Prostate gland (tissue), 2 donors: ENCODE measurements around the gene FAM237A. TPM values are rescaled to one million over a fixed set of nuclear protein-coding genes. Genes with fewer than 3 reads are reported as not detected.

Experiments
- DNase-seq: peaks from one replicate; pipeline ENCODE4 v3.0.0-alpha.2; 2019; ENCODE audit warnings: low spot score
- H3K27ac ChIP-seq, 2 donors: fragments of 200-600 bp; sonication (generic); 2 replicates each; pipeline ENCODE4 v1.5.1; 2017 to 2019
- H3K27me3 ChIP-seq: fragments of 200-600 bp; sonication (generic); replicated peaks from 2 replicates; pipeline ENCODE4 v1.5.1; 2019; ENCODE audit not compliant: insufficient read depth
- H3K36me3 ChIP-seq, 2 donors: fragments of 200-600 bp; sonication (generic); 1 replicate in 1 of 2; 2 replicates in 1 of 2; pipeline versions ENCODE4 v1.5.1 to v1.8.1; 2017 to 2019
- H3K4me1 ChIP-seq: fragments of 200-600 bp; sonication (generic); replicated peaks from 2 replicates; pipeline ENCODE4 v1.5.1; 2019
- H3K4me3 ChIP-seq, 2 donors: fragments of 200-600 bp; sonication (generic); 2 replicates each; pipeline ENCODE4 v1.5.1; 2017 to 2019
- H3K9me3 ChIP-seq: fragments of 200-600 bp; sonication (generic); 2 replicates; pipeline ENCODE4 v1.5.1; 2017
- CTCF ChIP-seq, 4 experiments: fragments of 200-600 bp in 2 of 4; fragments of 450-650 bp in 2 of 4; sonication (generic) in 2 of 4; IDR thresholded peaks; 1 replicate in 3 of 4; 2 replicates in 1 of 4; pipeline ENCODE4 v1.5.1; 2016 to 2019; ENCODE audit warnings: antibody characterized with exemption in 4 of 4, mild to moderate bottlenecking in 2 of 4, moderate library complexity in 2 of 4
- POLR2A ChIP-seq: fragments of 450-650 bp; IDR thresholded peaks from one replicate; pipeline ENCODE4 v1.6.1; 2016; ENCODE audit warnings: antibody characterized with exemption, mild to moderate bottlenecking
- POLR2AphosphoS5 ChIP-seq: sonication (generic); formaldehyde crosslinking; IDR thresholded peaks from one replicate; pipeline ENCODE4 v1.6.1; 2017; ENCODE audit warnings: antibody characterized with exemption
- WGBS: methylation state at CpG from one replicate; pipeline ENCODE4 v1.1.5; 2018; 5-methylcytosine and 5-hydroxymethylcytosine counted together
- intact Hi-C: fragments of 100-400 bp; cut with DNase I; formaldehyde crosslinking; loops from one replicate; pipeline ENCODE4 v1.14.2; 2022
- total RNA-seq, 2 donors: library from RNA; depleted of rRNA; stranded (reverse); fragments of >200 nt; gene quantifications; one replicate each; pipeline ENCODE4 v1.1.0, GENCODE V29; 2016

The FAM237A gene
- not detected for total RNA-seq

- Histone ChIP-seq H3K4me1 (no peaks in the 10 kb centered on the region), H3K27me3 (peaks cover 17% of the 10 kb centered on the region), H3K9me3 (no peaks in the 10 kb centered on the region), H3K27ac (no peak within 1 kb of the TSS), H3K4me3 (no peak within 1 kb of the TSS), H3K36me3 (no peaks in the 10 kb centered on the region)
- WGBS = 5% methylated on average over 56 of the region's 56 CpGs
- intact Hi-C loops = no loop called here
- no peak for DNase-seq
- TF ChIP-seq POLR2AphosphoS5 (no peak), CTCF (IDR thresholded peaks at IDR 0.05) (no peak), POLR2A (no peak)
Measured at GRCh38 chr2:206642075-206643025, at the start of gene FAM237A. Gene FAM237A, plus strand, starts transcription at chr2:206642487. Its CDS starts 1,750 bp downstream, at chr2:206644237.

- Histone ChIP-seq H3K4me3 (no peak overlapping the region), H3K27ac (no peak overlapping the region), H3K4me1 (no peaks in the 10 kb centered on the region), H3K9me3 (no peaks in the 10 kb centered on the region), H3K27me3 (no peaks in the 10 kb centered on the region), H3K36me3 (no peaks in the 10 kb centered on the region)
- intact Hi-C loops = no loop called here
- DNase-seq = no peak
- no peak for TF ChIP-seq POLR2AphosphoS5
- no peak for TF ChIP-seq CTCF (IDR thresholded peaks at IDR 0.05)
- no peak for TF ChIP-seq POLR2A
- WGBS = 88% methylated on average over 3 of the region's 3 CpGs
Measured at GRCh38 chr2:206597717-206598218, 44.5 kb upstream of the FAM237A start.

GRCh38 chr2:206603243-206603642 is 39.0 kb upstream of the FAM237A start:
- Histone ChIP-seq H3K4me3 (no peak overlapping the region), H3K4me1 (no peaks in the 10 kb centered on the region), H3K27ac (no peak overlapping the region), H3K36me3 (no peaks in the 10 kb centered on the region), H3K27me3 (no peaks in the 10 kb centered on the region), H3K9me3 (no peaks in the 10 kb centered on the region)
- intact Hi-C loops = no loop called here
- TF ChIP-seq POLR2A = no peak
- TF ChIP-seq CTCF (IDR thresholded peaks at IDR 0.05) = no peak
- TF ChIP-seq POLR2AphosphoS5 = no peak
- no peak for DNase-seq
- 39% methylated on average over 3 of the region's 3 CpGs for WGBS

GRCh38 chr2:206610451-206610850 is 31.8 kb upstream of the FAM237A start:
- WGBS = 78% methylated on average over 1 of the region's 1 CpG
- Histone ChIP-seq H3K36me3 (no peaks in the 10 kb centered on the region), H3K9me3 (no peaks in the 10 kb centered on the region), H3K27ac (no peak overlapping the region), H3K4me3 (no peak overlapping the region), H3K4me1 (no peaks in the 10 kb centered on the region), H3K27me3 (no peaks in the 10 kb centered on the region)
- TF ChIP-seq CTCF (IDR thresholded peaks at IDR 0.05) (no peak), POLR2A (no peak), POLR2AphosphoS5 (no peak)
- DNase-seq = no peak
- intact Hi-C loops = no loop called here
